ENCODE results near the gene SMIM12. TPM values are rescaled to one million over a fixed set of nuclear protein-coding genes. Genes with fewer than 3 reads are reported as not detected.
"Not testable (repeated sequence)": the region's sequence is repeated elsewhere in the genome, so short reads cannot be mapped to it uniquely, and the experiment has no call there.

SMIM12 gene
- total RNA-seq, 1 donor from 2014 or later, result 35.9 TPM

DNA sequence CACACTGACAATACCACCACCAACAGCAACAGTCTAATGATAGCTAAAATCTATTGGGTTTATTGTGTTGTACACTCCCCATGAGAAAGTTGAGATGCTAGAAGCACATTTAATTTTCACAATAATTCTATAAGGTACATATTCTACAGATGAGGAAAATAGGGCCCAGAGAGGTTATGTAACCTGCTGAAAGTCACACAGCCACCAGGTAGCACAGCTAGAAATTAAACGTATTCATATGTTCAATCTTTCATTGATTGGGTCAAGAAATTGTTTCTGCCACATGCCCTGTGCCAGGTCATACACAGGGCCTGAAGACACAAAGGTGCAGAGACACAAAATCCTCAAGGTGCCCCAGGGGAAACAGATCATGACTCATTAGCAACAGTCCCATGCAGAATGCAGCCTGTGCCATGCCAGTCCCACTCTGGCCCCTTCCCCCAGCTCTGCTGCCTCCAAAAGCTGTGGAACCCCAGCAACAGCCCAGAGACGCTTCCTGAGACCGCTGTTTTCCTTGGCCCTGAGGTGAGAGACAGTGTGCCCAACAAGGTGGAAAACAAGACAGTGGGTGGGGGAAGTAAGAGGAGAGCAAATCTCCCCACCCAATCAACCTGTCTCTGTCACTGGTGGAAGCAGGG lies 34.6 kb downstream of the SMIM12 start:
- ATAC-seq (ENCODE audit: poor library complexity) (peak; percentile 13), DNase-seq (no peak)
- intact Hi-C loops (cut with DNase I), result no loop called here

GRCh38 chr1:34822202-34822601 lies 37.3 kb downstream of the SMIM12 start:
- intact Hi-C loops (cut with DNase I), result no loop called here
- DNase-seq, result no peak
- ATAC-seq (ENCODE audit: poor library complexity), result no peak

DNA sequence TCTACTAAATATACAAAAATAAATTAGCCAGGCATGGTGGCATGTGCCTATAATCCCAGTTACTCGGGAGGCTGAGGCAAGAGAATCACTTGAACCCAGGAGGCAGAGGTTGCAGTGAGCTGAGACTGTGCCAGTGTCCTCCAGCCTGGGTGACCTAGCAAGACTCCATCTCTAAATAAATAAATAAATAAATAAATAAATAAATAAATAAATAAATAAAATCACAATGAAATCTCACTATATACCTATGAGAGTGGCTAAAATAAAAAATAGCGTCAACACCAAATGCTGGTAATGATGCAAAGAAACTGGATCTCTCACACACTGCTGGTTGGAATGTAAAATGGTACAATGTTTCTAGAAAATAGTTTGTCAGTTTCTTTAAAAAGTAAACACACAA lies 40.7 kb downstream of the SMIM12 start:
- DNase-seq; ATAC-seq (ENCODE audit: poor library complexity); intact Hi-C loops (cut with DNase I): not testable (repeated sequence)

DNA sequence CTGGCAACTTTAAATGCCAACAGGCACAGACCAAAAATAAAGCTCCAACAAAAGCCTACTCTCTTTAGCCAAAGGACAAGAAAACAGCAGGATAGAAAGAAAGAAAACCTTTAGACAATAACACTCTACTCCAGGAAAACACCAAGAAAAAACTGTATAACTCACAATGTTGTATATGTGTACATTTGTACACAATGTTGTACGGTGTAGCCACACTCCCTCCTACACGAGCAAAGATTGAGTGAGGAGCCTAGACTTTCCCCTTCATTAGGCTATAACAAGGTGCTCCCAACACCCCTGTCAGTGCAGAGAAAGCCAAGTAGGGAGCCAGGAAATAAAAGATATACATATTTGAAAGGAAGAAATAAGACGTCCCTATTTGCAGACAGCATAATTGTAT lies 42.8 kb downstream of the SMIM12 start:
- ATAC-seq (ENCODE audit: poor library complexity), result no peak
- DNase-seq, result no peak
- intact Hi-C loops (cut with DNase I), result no loop called here

GRCh38 chr1:34816332-34816731 lies 43.2 kb downstream of the SMIM12 start:
- DNase-seq (no peak), ATAC-seq (ENCODE audit: poor library complexity) (no peak)
- intact Hi-C loops (cut with DNase I), result no loop called here

DNA sequence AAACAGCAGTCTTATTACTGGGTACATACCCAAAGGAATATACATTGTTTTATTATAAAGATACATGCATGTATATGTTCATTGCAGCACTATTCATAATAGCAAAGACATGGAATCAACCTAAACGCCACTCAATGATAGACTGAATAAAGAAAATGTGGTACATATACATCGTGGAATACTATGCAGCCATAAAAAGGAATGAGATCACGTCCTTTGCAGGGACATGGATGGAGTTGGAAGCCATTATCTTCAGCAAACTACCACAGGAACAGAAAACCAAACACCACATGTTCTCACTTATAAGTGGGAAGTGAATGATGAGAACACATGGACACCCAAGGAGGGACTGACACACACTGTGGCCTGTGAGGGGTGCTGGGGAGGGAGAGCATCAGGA lies 48.8 kb downstream of the SMIM12 start:
- intact Hi-C loops (cut with DNase I); DNase-seq; ATAC-seq (ENCODE audit: poor library complexity): not testable (repeated sequence)

DNA sequence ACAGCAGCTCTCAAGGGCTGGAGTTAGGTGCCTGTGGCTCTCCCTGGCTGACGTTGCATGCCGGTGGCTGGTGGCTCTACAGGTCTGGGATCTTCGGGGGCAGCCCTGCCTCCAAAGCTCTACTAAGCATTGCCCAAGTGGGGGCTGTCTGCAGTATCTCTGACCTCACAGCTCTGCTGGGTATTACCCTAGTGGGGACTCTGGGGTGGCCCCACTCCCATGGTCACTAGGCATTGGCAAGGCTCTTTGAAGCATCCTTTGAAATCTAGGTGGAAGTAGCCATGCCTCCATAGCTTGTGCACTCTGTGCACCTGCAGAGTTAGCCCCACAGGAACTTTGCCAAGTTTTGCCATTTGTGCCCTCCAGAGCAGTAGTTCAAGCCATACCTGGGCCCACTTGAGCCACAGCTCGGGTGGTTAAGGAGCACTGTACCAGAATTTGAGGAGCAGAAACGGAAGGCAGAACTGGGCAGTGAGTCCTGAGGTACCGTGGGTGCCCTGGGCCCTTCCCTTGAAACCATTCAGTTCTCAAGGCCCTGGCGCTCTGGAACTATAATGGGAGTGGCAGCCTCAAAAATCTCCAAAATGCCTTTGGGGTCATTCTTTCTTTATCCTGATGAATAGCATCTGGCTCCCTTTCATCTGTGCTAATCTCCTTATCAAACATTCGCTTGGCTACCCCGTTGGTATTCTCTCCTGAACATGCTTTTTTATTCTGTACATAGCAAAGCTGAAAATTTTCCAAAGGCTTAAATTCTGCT lies 51.3 kb downstream of the SMIM12 start:
- intact Hi-C loops (cut with DNase I), result no loop called here
- DNase-seq (no peak), ATAC-seq (ENCODE audit: poor library complexity) (no peak)

- intact Hi-C loops (cut with DNase I), result no loop called here
- DNase-seq (no peak), ATAC-seq (ENCODE audit: poor library complexity) (no peak)
These were observed 53.2 kb downstream of the SMIM12 start for GRCh38 chr1:34806396-34806795.

DNA sequence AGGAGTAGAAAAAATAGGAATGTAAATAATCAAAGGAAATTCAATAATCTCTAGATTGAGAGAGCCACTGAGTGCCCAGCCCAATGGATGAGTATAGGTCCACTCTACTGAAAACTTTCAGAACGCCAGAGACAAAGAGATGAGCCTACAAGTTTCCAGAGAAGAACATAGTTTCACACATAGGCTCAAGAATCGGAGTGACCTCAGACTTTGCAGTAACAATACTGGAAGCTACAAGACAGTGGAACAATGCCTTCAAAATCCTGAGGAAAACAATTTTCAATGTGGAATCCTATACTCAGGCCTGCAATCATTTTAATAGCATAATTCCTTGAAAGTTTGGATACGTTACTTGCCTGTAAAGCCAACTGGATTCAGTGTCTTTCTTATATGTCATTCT lies 55.8 kb downstream of the SMIM12 start:
- no peak for ATAC-seq (ENCODE audit: poor library complexity)
- intact Hi-C loops (cut with DNase I), result no loop called here

More for the DNA sequence above, 55.8 kb downstream of the SMIM12 start:
- no peak for DNase-seq

Other genes starting within 250 kb of the SMIM12 start
- not detected for gene GJB5, start 104.7 kb downstream of the SMIM12 start, total RNA-seq
- gene GJB4, start 100.0 kb downstream of the SMIM12 start, total RNA-seq, result not detected
- gene GJB3, start 78.5 kb downstream of the SMIM12 start, total RNA-seq, result not detected
- 20.9 TPM for gene GJA4, start 66.8 kb downstream of the SMIM12 start, total RNA-seq
- gene DLGAP3, start 69.9 kb upstream of the SMIM12 start, total RNA-seq, result 0.08 TPM
- 9.0 TPM for gene TMEM35B, start 125.6 kb upstream of the SMIM12 start, total RNA-seq
- gene ZMYM6, start 172.2 kb upstream of the SMIM12 start, total RNA-seq, result 12.3 TPM
- gene ZMYM1, start 219.6 kb upstream of the SMIM12 start, total RNA-seq, result 5.4 TPM